Right lobe of liver (tissue), 4 donors: ENCODE results near the gene ALAS2.

Experiments used
- POLR2A ChIP-seq: fragments of 450-650 bp; IDR thresholded peaks from one replicate; pipeline ENCODE4 v1.6.1; 2017; ENCODE audit warnings: antibody characterized with exemption, mild to moderate bottlenecking
- TF ChIP-seq, protein P1 (sequence below), 4 donors: fragments of 200-600 bp in 3 of 4; fragments of 450-650 bp in 1 of 4; IDR thresholded peaks; one replicate each; pipeline versions ENCODE4 v1.5.1 to v1.8.0; 2016 to 2022; ENCODE audit warnings: antibody characterized with exemption in 4 of 4, mild to moderate bottlenecking in 2 of 4
- donor health status: DM: no; HTN: no; CAD: no.
- donor health status: DM: no; HTN: no; CAD: no.
- donor health status: DM: no; HTN: yes; CAD: no.

DNA sequence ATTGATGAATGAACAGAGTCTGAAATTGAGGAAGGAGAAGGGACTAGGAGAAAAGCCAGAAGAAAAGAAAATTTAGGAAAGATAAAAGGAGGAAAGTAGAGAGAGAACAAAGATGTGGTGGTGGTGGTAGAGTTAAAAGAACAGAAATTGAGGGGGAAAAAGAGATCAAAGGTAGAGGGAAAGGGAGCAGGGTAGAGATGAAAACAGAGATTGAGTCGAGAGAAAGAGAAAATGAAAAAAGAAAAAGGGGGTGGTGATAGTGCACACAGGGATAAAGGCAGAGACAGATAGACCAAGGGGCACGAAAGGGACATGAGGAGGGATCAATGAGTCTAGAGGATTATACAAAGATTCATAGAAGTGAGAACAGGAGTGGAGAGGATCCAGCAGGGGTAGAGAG lies 3.9 kb downstream of the ALAS2 start:
- no peak for TF ChIP-seq POLR2A
- TF ChIP-seq, protein P1, sequence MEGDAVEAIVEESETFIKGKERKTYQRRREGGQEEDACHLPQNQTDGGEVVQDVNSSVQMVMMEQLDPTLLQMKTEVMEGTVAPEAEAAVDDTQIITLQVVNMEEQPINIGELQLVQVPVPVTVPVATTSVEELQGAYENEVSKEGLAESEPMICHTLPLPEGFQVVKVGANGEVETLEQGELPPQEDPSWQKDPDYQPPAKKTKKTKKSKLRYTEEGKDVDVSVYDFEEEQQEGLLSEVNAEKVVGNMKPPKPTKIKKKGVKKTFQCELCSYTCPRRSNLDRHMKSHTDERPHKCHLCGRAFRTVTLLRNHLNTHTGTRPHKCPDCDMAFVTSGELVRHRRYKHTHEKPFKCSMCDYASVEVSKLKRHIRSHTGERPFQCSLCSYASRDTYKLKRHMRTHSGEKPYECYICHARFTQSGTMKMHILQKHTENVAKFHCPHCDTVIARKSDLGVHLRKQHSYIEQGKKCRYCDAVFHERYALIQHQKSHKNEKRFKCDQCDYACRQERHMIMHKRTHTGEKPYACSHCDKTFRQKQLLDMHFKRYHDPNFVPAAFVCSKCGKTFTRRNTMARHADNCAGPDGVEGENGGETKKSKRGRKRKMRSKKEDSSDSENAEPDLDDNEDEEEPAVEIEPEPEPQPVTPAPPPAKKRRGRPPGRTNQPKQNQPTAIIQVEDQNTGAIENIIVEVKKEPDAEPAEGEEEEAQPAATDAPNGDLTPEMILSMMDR (IDR thresholded peaks at IDR 0.05) = no peak
